Right hindlimb (tissue), 1 donor: ENCODE data around the gene MCRS1.

Experiments
- DNase-seq: peaks from one replicate; pipeline ENCODE4 v3.0.0-alpha.2; 2018

The MCRS1 gene

DNA sequence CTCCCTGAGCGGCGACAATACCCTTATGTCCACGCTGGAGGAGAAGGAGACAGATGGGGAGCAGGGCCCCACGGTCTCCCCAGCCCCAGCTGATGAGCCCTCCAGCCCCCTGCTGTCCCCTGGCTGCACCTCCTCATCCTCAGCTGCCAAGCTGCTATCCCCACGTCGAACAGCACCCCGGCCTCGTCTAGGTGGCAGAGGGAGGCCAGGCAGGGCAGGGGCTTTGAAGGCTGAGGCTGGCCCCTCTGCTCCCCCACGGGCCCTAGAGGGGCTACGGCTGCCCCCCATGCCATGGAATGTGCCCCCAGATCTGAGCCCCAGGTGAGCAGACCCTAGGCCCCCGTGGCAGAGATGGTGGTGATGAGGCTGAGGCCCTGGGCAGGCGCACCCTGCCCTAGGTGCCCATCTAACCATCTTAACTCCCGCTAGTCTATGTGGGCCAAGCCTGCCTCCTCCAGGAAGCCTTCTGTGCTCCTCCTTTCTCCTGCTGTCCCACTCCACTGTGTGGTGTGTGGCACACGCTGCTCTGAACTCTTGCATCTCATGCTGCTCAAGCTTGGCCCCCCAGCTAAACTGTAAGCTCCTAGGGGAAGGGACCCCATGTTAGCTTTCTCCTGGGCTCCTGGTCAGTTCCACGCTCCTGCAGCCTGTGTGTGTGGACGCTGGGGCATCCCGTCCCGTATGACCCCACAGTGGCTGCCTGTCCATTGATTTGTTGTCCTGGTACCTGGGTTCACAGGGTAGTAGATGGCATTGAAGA is 12.1 kb downstream of the MCRS1 start:
- no peak for DNase-seq

DNA sequence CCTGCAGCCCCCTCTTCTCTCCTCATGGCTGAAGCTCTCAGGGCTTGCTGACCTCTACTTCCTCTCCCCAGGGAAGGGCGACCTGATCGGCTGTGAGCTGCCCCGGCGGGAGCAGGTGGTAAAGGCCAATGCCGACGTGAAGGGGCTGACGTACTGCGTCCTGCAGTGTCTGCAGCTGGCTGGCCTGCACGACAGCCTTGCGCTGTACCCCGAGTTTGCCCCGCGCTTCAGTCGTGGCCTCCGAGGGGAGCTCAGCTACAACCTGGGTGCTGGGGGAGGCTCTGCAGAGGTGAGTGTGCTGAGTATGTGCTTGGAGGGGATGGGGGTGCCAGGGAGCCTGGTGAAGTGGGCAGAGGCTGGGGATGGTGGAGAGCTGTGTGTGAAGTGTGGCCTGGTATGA is 13.7 kb downstream of the MCRS1 start:
- no peak for DNase-seq

DNA sequence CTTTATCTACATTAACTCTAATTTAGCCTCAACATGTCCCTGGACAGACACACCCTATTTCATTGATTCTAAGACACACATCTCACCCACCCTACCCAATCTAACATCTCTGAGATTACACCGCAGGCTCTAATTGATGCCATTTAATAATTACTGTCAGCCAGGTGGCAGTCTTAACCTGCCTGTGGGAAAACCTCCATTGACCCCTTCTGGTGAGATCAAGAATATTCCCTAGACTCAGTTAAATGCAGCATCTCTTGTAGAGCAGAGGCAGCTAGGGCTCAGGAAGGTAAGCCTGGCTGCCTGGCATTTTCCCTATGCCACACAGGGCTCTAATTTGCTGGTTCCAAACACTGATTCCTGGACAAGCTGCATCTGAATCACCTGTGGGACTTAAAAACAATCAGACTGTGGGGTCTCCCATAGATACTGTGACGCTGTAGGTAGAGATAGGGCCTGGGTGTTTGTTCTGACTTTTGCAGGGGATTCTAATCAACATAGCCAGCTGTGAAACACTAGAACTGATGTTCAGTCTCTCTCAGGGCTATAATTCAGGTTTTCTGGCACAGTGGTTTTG is 14.3 kb downstream of the MCRS1 start:
- DNase-seq, result no peak

DNA sequence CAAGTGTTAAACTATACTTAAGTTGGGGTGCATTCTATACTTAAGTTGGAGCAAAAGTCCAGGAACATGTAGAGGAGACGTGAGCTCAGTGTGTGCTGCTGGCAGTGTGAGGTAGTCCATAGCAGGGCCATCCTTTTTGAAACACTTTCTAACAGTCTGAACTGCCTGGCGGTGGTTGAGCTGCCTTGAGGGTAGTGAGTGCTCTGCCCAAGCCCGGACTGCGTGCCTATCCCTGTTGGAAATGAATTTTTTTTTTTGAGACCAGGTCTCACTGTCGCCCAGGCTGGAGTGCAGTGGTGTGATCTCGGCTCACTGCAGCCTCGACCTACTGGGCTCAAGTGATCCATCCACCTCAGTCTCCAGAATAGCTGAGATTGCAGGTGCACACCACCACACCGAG is 15.0 kb downstream of the MCRS1 start:
- no peak for DNase-seq

DNA sequence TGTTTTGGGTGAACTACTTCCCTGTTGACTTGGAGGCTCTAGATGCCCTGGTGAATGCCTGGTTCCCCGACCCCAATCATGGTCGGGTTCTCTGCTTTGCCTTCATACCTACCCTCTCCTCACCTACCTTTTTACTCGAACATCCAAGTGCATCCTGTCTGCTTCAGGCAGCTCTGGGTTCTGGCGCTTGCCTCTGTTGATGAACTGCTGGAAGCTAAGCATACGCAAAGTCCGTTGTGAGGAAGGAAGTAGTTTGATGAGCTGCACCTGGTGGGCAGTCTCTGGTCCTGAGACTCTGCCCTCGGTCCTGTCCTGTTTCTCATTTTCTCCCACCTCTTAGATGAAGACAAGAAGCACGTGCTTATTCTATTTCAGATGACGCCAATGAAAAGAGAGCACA is 15.5 kb downstream of the MCRS1 start:
- no peak for DNase-seq

DNA sequence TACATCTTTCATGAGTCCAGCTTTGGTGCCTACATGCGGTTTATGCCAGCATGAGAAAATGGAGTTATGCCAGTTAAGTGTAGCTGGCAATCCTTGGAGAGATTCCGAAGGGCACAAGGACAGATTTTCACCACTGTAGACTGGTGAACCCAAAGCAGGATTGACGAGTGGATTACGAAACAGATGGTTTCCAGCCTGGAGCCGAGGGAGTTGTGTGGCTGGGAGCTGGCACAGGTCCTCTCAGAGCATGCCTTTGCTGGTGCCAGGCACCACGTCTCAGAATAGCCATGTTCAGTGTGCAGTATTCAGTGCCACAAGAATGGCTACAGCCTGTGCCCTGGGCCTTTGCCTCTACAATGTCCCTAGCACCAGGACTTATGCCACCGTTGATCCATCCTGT is 15.9 kb downstream of the MCRS1 start:
- DNase-seq, result no peak

DNA sequence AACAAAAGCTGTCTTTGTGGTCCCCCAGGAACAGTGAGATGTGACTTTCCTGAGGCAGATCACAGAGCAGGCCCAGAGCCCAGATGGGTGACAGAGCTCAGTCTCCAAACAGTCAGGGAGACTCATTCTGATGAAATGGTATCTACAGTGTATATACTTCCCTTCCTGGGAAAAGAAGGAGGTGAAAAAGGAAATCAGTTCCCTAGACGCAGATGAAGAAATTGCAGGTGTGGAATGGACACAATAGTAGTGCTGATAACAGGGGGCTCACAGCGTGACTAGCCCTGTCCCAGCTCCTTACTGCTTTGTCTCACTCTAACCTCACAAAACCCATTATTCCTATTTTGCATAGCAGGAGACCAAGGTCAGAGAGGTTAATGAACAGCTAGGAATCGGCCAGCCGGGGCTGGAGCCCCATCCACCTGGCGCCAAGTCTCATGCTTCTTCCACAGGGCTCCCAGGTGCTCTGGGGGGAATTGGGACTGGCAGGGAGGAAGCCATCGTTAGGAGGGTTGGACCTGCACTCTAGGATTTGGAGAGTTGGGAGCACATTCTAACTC is 17.2 kb downstream of the MCRS1 start:
- DNase-seq, result no peak

DNA sequence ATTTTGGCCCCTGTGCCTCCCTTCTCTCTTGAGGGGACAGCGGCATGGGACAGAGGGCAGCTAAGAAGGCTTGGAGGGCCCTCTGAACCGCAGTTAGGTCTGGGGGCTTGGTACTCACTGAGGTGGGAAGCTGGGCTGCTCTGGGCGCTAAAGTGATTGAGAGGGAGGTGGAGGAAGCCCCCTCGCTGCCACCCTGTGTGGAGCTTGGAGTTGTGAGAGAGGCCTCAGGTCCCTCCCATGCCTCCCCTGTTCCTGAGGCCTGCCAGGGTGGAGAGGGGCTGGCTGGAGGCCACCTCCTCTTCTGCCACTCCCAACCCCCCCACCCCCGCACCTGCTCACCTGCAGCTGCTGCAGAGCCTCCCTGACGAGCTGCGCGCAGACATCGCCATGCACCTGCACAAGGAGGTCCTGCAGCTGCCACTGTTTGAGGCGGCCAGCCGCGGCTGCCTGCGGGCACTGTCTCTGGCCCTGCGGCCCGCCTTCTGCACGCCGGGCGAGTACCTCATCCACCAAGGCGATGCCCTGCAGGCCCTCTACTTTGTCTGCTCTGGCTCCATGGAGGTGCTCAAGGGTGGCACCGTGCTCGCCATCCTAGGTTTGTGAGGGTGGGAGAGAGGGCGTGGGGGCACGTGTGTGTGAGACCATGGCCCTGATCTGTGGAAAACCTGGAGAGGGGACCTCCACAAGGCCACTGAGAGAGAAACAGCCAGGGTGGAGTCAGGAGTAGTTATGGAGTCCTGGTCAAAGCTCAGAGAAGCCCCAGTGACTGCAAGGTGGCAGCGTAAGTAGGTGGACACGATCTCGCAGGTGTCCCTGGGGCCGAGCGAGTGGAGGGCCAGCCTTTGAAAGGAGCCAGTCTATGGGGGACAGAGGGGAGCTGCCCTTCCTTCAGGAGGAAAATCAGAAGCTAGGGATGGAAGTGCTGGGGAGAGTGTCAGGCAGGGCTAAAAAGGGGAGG is 17.9 kb downstream of the MCRS1 start:
- no peak for DNase-seq

DNA sequence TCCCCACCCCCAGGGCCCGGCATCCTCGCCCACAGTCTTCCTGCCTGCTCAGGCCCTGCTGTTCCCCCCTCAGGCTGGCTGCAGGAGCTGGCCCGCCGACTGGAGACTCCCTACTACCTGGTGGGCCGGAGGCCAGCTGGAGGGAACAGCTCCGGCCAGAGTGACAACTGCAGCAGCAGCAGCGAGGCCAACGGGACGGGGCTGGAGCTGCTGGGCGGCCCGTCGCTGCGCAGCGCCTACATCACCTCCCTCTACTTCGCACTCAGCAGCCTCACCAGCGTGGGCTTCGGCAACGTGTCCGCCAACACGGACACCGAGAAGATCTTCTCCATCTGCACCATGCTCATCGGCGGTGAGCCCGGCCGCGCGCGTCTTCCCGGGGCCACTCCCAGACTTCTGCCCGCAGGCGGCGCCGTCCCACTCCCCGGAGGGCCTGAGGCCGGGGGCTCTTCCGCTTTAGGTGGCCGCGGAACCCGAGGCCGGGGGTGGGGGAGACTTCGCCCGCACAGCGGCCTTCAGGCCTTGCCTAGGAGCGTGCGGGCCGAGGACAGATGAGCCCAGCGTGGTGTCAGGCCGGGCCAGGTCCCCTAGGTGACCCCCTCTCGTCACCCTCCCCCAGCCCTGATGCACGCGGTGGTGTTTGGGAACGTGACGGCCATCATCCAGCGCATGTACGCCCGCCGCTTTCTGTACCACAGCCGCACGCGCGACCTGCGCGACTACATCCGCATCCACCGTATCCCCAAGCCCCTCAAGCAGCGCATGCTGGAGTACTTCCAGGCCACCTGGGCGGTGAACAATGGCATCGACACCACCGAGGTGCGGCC is 18.9 kb downstream of the MCRS1 start:
- peak; percentile 64 for DNase-seq

DNA sequence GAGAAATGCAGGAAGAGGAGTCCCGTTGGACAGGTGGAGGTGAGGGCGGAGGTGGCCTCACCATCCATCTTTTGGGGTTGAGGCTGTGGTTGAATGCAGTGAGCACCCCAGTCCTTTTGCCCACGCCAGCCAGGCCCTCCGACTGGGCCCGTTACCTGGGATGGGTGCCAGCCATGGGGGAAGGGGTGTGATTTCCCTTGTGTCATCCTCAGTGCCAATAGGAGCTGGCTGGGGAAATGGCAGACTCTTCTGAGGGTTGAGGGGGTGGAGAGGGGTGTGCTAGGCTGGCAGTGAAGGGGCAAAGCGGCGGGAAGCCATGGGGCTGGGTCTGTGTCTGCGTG is 19.5 kb downstream of the MCRS1 start:
- DNase-seq, result no peak

DNA sequence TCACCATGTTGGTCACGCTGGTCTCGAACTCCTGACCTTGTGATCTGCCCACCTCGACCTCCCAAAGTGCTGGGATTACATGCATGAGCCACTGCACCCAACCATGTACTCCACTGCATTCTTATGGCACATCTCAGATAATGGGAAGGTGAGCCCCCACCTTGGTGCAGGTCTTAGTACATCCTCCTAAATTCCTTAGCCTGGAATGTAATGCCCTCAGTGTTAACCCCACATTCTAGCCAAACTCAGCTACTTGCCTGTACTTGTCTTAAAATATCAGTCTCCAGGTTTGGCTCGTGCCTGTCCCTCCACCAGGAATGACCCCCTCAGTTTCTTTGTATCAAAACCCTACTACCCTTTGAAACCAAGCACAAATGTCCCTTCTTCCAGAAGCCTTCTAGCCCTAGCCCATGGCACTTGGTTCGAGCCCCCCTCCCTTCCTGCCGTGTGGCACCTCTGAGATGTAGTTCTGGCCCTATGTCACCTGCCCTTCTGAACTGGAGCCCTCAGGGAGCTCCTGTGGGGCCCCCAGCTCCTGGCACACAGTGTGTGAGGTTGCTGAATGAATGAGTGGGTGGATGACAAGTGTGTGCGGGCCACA is 20.8 kb downstream of the MCRS1 start:
- no peak for DNase-seq

DNA sequence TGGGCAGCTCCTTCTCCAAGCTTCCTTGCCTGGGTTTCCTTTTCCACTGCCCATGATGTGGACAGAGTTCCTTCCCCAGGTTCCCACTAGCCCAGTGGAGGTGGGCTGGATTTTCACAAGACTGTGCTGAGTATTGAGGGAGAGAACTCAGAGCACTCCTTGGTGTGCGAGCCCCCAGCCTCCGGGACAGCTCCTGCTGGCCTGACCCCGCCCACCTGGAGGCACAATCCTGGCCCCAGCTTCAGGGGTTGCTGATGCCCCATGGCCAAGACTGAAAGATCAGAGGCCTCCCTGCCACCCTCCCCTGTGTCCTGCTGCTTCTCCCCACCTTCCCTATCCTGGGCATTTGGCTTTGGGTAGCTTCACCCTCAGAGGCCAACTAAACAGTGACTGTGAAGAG is 21.5 kb downstream of the MCRS1 start:
- no peak for DNase-seq

DNA sequence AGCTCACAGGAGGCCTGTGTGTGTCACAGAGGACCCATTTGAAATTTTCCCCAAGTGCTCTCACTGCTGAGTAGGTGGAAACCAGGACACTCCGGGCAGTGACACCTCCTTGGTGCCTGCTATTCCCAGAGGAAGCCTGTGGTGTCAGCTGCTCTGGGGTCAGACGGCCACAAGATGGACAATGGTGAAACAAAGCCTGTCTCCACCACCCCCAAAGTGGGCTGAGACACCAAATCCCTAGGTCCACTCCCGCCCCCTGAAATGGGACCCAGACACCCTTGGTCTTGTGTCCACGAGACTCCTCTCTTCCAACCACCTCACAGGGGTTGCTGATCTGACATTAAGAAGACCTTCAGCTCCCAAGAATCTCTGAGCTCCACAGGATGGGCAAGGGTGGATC is 22.1 kb downstream of the MCRS1 start:
- no peak for DNase-seq

DNA sequence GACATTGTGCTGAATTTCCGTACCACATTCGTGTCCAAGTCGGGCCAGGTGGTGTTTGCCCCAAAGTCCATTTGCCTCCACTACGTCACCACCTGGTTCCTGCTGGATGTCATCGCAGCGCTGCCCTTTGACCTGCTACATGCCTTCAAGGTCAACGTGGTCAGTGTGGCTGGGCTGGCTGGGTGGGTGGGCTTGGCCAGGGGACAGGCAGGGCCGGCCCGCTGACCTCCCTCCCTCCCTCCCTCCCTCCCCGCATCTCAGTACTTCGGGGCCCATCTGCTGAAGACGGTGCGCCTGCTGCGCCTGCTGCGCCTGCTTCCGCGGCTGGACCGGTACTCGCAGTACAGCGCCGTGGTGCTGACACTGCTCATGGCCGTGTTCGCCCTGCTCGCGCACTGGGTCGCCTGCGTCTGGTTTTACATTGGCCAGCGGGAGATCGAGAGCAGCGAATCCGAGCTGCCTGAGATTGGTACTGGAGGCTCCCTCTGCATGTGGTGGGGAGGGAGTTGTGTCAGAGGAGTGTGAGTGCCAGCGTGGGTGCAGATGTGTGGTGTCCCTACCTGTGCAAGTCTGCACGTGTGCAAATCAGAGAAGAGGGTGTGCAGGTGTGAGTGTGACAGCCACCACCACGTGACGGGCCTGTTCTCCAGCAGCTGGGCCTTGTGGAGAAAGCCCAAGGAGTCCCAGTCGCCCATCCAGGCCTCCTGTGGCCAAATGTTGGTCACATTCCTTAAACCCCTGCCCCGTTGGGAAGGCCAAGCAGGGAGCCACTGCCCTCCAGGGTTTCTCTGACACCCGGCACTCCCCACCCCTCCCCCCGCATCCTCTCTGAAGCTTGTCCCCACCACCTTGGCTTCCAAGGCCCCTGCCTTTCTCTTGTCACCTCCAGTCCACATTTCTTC is 23.8 kb downstream of the MCRS1 start:
- no peak for DNase-seq

DNA sequence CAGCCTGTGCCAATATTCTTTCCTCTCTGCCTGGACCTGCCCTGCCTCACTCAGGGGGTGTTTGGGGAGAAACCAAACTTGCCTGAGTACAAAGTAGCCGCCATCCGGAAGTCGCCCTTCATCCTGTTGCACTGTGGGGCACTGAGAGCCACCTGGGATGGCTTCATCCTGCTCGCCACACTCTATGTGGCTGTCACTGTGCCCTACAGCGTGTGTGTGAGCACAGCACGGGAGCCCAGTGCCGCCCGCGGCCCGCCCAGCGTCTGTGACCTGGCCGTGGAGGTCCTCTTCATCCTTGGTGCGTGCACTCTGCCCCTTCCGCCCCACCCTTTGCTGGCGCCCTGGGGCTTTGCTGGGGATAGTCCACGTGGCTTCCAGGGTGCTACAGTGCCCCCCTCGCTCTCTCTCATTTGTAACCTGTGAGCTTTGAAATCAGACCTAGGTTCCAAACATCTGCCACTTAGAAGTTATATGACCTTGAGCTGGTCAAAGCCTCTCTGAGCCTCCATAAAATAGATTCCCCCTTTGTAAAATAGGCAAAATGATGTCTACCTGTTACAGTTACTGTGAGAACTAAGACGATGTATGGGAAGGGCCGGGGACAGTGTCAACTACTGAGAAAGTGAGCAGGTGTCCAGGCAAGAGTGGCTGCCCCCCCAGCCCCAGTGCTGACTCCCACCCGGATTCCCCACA is 24.6 kb downstream of the MCRS1 start:
- no peak for DNase-seq

DNA sequence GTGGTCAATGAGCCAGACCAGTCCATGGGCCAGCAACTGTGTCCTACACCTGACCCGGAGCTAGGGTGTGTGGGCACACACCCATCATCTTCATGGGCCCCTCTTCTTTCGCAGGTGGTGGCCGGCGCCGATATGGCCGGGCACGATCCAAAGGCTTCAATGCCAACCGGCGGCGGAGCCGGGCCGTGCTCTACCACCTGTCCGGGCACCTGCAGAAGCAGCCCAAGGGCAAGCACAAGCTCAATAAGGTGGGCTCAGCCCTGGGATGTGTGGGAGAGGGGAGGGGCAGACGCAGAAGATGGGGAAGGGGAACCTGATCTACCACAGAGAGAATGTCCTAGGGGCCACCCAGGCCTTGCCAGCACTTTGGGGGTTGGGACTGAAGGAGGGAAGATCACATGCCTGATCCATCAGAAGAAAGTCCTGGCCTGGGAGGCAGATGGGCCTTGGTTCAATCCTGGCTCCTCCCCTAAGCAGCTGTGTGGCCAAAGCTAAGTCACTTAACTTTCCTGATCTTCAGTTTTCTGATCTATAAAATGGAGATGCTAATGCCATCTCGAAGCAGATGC is 25.3 kb downstream of the MCRS1 start:
- DNase-seq, result no peak

DNA sequence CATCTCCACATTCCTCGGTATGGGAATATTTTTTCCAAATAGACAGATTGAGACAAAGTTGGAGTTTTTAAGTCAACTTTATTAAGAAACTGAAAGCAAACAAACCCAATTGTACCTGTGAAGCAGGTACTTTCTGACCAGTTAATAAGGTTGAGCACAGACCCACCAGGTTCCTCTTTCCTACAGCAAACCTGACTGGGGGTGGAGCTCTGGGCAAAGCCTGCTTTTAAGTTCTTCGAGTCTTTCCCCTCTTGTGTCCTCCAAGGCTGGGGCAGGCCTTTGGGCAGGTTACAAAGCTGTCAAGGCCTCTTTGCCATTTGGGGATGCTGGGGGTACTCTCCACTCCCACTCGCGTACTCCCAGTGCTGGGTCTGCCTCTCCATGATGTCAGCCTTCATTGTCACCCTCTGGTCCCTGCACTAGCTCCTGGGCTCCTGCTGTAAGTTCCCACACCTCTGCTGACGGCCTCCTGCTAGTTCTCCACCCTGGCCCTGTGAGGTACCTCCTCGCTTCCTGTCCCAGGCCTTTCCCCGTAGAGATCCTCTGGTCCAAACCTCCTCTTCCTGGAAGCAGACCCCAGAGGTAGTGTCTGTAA is 25.9 kb downstream of the MCRS1 start:
- DNase-seq, result no peak

DNA sequence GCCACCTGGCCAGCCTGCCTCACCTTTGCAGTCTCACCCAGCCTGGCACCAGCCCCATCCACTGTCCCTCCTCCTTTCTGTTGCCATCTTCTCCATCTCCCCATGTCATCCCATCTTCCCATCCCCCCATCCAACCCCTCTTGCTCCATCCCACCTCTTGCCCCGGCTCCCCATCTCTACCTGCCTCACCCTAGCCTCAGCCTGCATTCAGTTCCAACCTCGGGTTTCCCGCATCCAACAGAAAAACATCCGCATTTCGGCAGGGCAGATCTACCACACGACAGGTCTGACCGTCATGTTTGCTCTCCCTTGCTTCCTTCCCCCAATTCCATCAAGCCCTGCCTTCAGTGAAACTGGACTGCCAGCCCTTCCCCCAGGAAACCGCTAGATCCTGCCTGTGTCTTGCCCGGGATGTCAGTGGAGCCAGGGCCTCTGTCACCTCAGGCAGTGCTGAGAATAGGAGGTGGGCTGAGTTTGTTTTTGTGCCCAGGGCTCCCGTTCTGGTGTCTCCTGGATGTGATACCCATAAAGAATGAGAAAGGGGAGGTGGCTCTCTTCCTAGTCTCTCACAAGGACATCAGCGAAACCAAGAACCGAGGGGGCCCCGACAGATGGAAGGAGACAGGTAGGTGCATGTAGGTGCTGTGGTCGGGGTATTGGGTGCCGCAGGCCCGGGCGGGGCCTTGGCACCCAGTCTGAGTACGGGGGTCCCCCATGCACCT is 26.6 kb downstream of the MCRS1 start:
- no peak for DNase-seq
